ENCODE data around the gene ZNF197. TPM values are rescaled to one million over a fixed set of nuclear protein-coding genes. Genes with fewer than 3 reads are reported as not detected.

ZNF197 gene
- total RNA-seq, 6 experiments from 2014 or later = 12.0 to 13.5 (median 12.2) TPM

GRCh38 chr3:44584646-44585501 lies 40.0 kb upstream of the ZNF197 start, which contains the start of gene ZNF660:
ZNF660 (plus strand) TSS chr3:44584964; CDS start chr3:44594194, 9,230 bp downstream.
- H3K4me3 Mint-ChIP-seq = peak within 1 kb of the TSS; percentile 36
- peaks cover 5% of the 10 kb centered on the region; the same call in 1 of the 2 replicates for H3K4me1 Mint-ChIP-seq (ENCODE audit: low read depth)
- H3K36me3 Mint-ChIP-seq (ENCODE audit: low read depth) = no peaks in the 10 kb centered on the region; the same call in 1 of the 2 replicates
- peaks cover 13% of the 10 kb centered on the region for H3K27me3 Mint-ChIP-seq (ENCODE audit: insufficient read depth)
- H3K9me3 Mint-ChIP-seq = peaks cover 19% of the 10 kb centered on the region
- TF ChIP-seq CTCF (IDR thresholded peaks at IDR 0.05) = no peak
- H3K27ac Mint-ChIP-seq = no peak within 1 kb of the TSS
- DNase-seq = peak; percentile 0

DNA sequence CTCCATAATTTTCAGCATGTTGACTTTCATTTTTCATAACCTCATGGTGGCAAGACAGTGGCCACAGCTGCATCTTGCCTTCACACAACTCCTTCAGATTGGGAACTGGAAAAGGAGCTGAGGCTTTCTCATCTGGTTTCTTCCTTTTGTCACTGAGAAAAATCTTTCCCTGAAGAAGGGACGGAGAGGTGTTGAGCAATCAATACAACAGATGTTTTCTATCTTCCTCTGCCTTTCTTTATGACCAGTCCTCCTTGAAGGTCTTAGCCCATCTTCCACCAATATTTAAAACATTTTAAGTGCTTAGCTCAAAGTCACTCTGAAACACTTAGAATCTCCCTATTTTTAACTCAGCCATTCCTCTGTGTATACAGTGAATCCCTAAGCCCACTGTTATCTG lies 28.2 kb upstream of the ZNF197 start:
- no peak for TF ChIP-seq CTCF (IDR thresholded peaks at IDR 0.05)
- H3K27ac Mint-ChIP-seq = no peak overlapping the region
- no peak overlapping the region for H3K4me3 Mint-ChIP-seq
- no peak for DNase-seq
- no peaks in the 10 kb centered on the region for H3K4me1 Mint-ChIP-seq (ENCODE audit: low read depth)
- peaks cover 17% of the 10 kb centered on the region for H3K9me3 Mint-ChIP-seq
- no peaks in the 10 kb centered on the region for H3K27me3 Mint-ChIP-seq (ENCODE audit: insufficient read depth)
- H3K36me3 Mint-ChIP-seq (ENCODE audit: low read depth) = peaks cover 17% of the 10 kb centered on the region

DNA sequence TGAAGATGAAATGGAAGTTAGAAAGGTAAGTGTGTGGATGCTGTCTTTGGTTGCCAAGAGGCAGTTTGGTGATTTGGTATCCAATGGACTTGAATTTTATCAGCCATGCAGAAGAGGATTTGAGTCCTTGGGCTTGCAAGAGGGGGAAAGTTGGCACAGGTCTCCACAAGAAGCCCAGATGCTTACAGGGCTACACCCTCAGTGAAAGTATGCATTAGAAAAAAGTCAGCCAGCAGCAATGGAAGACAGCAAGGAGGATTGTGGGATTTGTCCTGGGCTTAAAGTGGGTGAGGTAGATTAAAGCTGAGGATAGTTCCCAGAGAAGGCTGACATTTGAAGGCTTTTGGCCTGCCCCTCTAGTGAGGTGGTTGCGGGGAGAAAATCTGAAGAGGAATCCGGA lies 23.1 kb upstream of the ZNF197 start:
- no peaks in the 10 kb centered on the region for H3K4me1 Mint-ChIP-seq (ENCODE audit: low read depth)
- H3K36me3 Mint-ChIP-seq (ENCODE audit: low read depth) = no peaks in the 10 kb centered on the region
- no peak for TF ChIP-seq CTCF (IDR thresholded peaks at IDR 0.05)
- no peak for DNase-seq
- no peaks in the 10 kb centered on the region for H3K9me3 Mint-ChIP-seq
- H3K27me3 Mint-ChIP-seq (ENCODE audit: insufficient read depth) = peaks cover 3% of the 10 kb centered on the region; the same call in 1 of the 2 replicates
- H3K27ac Mint-ChIP-seq = no peak overlapping the region
- H3K4me3 Mint-ChIP-seq = no peak overlapping the region

DNA sequence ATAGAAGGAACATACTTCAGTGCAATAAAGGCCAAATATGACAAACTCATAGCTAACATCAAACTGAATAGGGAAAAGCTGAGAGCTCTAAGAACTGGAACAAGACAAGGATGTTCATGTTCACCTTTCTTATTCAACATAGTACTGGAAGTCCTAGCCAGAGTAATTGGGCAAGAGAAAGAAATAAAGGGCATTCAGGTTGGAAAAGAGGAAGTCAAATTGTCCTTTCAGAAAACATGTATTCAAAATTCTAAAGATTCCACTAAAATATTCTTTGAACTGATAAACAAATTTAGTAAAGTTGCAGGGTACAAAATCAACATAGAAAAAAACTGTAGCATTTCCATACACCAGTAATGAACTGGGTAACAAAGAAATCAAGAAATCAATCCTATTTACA lies 12.2 kb upstream of the ZNF197 start:
- H3K27ac Mint-ChIP-seq = no peak overlapping the region
- no peaks in the 10 kb centered on the region for H3K36me3 Mint-ChIP-seq (ENCODE audit: low read depth)
- TF ChIP-seq CTCF (IDR thresholded peaks at IDR 0.05) = no peak
- peaks cover 4% of the 10 kb centered on the region; the same call in 1 of the 2 replicates for H3K27me3 Mint-ChIP-seq (ENCODE audit: insufficient read depth)
- no peak for DNase-seq
- no peaks in the 10 kb centered on the region for H3K4me1 Mint-ChIP-seq (ENCODE audit: low read depth)
- H3K4me3 Mint-ChIP-seq = no peak overlapping the region
- no peaks in the 10 kb centered on the region for H3K9me3 Mint-ChIP-seq

GRCh38 chr3:44628716-44629115 lies 3.9 kb downstream of the ZNF197 start:
- TF ChIP-seq CTCF (IDR thresholded peaks at IDR 0.05) = no peak
- no peak for DNase-seq
- Mint-ChIP-seq H3K9me3 (no peaks in the 10 kb centered on the region), H3K27ac (no peak overlapping the region), H3K4me1 (ENCODE audit: low read depth) (peaks cover 19% of the 10 kb centered on the region), H3K27me3 (ENCODE audit: insufficient read depth) (no peaks in the 10 kb centered on the region), H3K36me3 (ENCODE audit: low read depth) (peaks cover 13% of the 10 kb centered on the region), H3K4me3 (no peak overlapping the region)

Data from HFFc6 (cell line).